Activated naive CD4-positive, alpha-beta T cell treated with Interleukin-2 at 50 U/mL for 16 hours (primary cell): ENCODE results near the gene BIRC2.
"Not testable (repeated sequence)": the region's sequence is repeated elsewhere in the genome, so short reads cannot be mapped to it uniquely, and the experiment has no call there.

Experiments
- DNase-seq: peaks from one replicate; pipeline ENCODE4 v3.0.0-alpha.2; 2020

Gene BIRC2

GRCh38 chr11:102323542-102324251 is 23.3 kb upstream of the BIRC2 start:
- DNase-seq = no peak

GRCh38 chr11:102325088-102325487 is 21.9 kb upstream of the BIRC2 start:
- DNase-seq = no peak

- no peak for DNase-seq
These were observed 18.3 kb upstream of the BIRC2 start for GRCh38 chr11:102328748-102329147.

- no peak for DNase-seq
These were observed 16.8 kb upstream of the BIRC2 start for GRCh38 chr11:102330231-102330630.

- DNase-seq = no peak
These were observed 15.7 kb upstream of the BIRC2 start for GRCh38 chr11:102331341-102331740.

GRCh38 chr11:102332611-102332994 is 14.4 kb upstream of the BIRC2 start:
- no peak for DNase-seq

- DNase-seq = no peak
These were observed 8.5 kb upstream of the BIRC2 start for GRCh38 chr11:102338479-102339010.

GRCh38 chr11:102341311-102341710 is 5.7 kb upstream of the BIRC2 start:
- DNase-seq = not testable (repeated sequence)

- peak; percentile 68 for DNase-seq
These were observed 5.1 kb upstream of the BIRC2 start for GRCh38 chr11:102341844-102342318.

GRCh38 chr11:102343809-102344208 is 3.2 kb upstream of the BIRC2 start:
- no peak for DNase-seq

GRCh38 chr11:102345904-102346303 is 1.1 kb upstream of the BIRC2 start:
- peak; percentile 12 for DNase-seq

GRCh38 chr11:102346456-102346747 is 612 bp upstream of the BIRC2 start:
- no peak for DNase-seq

GRCh38 chr11:102347462-102348370 is 702 bp downstream of the BIRC2 start:
- no peak for DNase-seq

- DNase-seq = no peak
These were observed 10.1 kb downstream of the BIRC2 start for GRCh38 chr11:102357116-102357515.

GRCh38 chr11:102359372-102359771 is 12.4 kb downstream of the BIRC2 start:
- DNase-seq = no peak

GRCh38 chr11:102360681-102361080 is 13.7 kb downstream of the BIRC2 start:
- DNase-seq = no peak

- no peak for DNase-seq
These were observed 14.3 kb downstream of the BIRC2 start for GRCh38 chr11:102361086-102362031.

GRCh38 chr11:102364991-102365390 is 18.0 kb downstream of the BIRC2 start:
- DNase-seq = no peak

- DNase-seq = no peak
These were observed 20.4 kb downstream of the BIRC2 start for GRCh38 chr11:102367364-102367763.

GRCh38 chr11:102368472-102368871 is 21.5 kb downstream of the BIRC2 start:
- DNase-seq = no peak

- DNase-seq = not testable (repeated sequence)
These were observed 27.8 kb downstream of the BIRC2 start for GRCh38 chr11:102374633-102375424.
